ENCODE data around the gene ITPRID2.
"Not testable (repeated sequence)": the region's sequence is repeated elsewhere in the genome, so short reads cannot be mapped to it uniquely, and the experiment has no call there.

ITPRID2 gene

GRCh38 chr2:181916726-181917718 lies 25.5 kb downstream of the ITPRID2 start:
- no peak for DNase-seq (ENCODE audit: low read depth)

- DNase-seq (ENCODE audit: low read depth), result no peak
Measured at GRCh38 chr2:181918188-181918587, 26.7 kb downstream of the ITPRID2 start.

- DNase-seq (ENCODE audit: low read depth), result no peak
Measured at GRCh38 chr2:181923121-181923520, 31.6 kb downstream of the ITPRID2 start.

- no peak for DNase-seq (ENCODE audit: low read depth)
Measured at GRCh38 chr2:181924336-181924735, 32.8 kb downstream of the ITPRID2 start.

GRCh38 chr2:181934694-181935093 lies 43.2 kb downstream of the ITPRID2 start:
- no peak for DNase-seq (ENCODE audit: low read depth)

- DNase-seq (ENCODE audit: low read depth), result no peak
Measured at GRCh38 chr2:181937473-181937872, 45.9 kb downstream of the ITPRID2 start.

GRCh38 chr2:181943411-181944124 lies 52.0 kb downstream of the ITPRID2 start:
- DNase-seq (ENCODE audit: low read depth), result no peak

- DNase-seq (ENCODE audit: low read depth), result no peak
Measured at GRCh38 chr2:181944164-181944913, 52.8 kb downstream of the ITPRID2 start.

GRCh38 chr2:181944914-181945291 lies 53.4 kb downstream of the ITPRID2 start:
- no peak for DNase-seq (ENCODE audit: low read depth)

- no peak for DNase-seq (ENCODE audit: low read depth)
Measured at GRCh38 chr2:181946444-181947127, 55.1 kb downstream of the ITPRID2 start.

GRCh38 chr2:181947273-181947672 lies 55.7 kb downstream of the ITPRID2 start:
- no peak for DNase-seq (ENCODE audit: low read depth)

GRCh38 chr2:181948227-181948626 lies 56.7 kb downstream of the ITPRID2 start:
- DNase-seq (ENCODE audit: low read depth), result no peak

GRCh38 chr2:181949047-181949446 lies 57.5 kb downstream of the ITPRID2 start:
- no peak for DNase-seq (ENCODE audit: low read depth)

GRCh38 chr2:181952404-181953226 lies 61.1 kb downstream of the ITPRID2 start:
- DNase-seq (ENCODE audit: low read depth), result no peak

GRCh38 chr2:181953881-181954537 lies 62.5 kb downstream of the ITPRID2 start:
- DNase-seq (ENCODE audit: low read depth), result peak; percentile 53

- DNase-seq (ENCODE audit: low read depth), result no peak
Measured at GRCh38 chr2:181954538-181954883, 63.0 kb downstream of the ITPRID2 start.

- DNase-seq (ENCODE audit: low read depth), result no peak
Measured at GRCh38 chr2:181955010-181955409, 63.5 kb downstream of the ITPRID2 start.

GRCh38 chr2:181955866-181956265 lies 64.3 kb downstream of the ITPRID2 start:
- not testable (repeated sequence) for DNase-seq (ENCODE audit: low read depth)

- no peak for DNase-seq (ENCODE audit: low read depth)
Measured at GRCh38 chr2:181957668-181958067, 66.1 kb downstream of the ITPRID2 start.

GRCh38 chr2:181958726-181959125 lies 67.2 kb downstream of the ITPRID2 start:
- DNase-seq (ENCODE audit: low read depth), result no peak

All from stimulated activated CD8-positive, alpha-beta memory T cell treated with anti-CD3 and anti-CD28 coated beads, Interleukin-12 subunit alpha, Interleukin-12 subunit beta, amount 100 ng/mL, for 1 hour (primary cell).